Esophagus (tissue), 2 donors: ENCODE results near the gene UGT2B15. TPM values are rescaled to one million over a fixed set of nuclear protein-coding genes. Genes with fewer than 3 reads are reported as not detected.
"Not testable (repeated sequence)": the region's sequence is repeated elsewhere in the genome, so short reads cannot be mapped to it uniquely, and the experiment has no call there.

ENCODE experiments used
- H3K27ac ChIP-seq, 2 donors: one replicate each; pipeline ENCODE4 v1.5.1; 2013; ENCODE audit warnings: low read depth in 2 of 2, mild to moderate bottlenecking in 2 of 2, inconsistent platforms in 1 of 2, low read length in 1 of 2, moderate library complexity in 1 of 2
- H3K27me3 ChIP-seq, 2 donors: one replicate each; pipeline ENCODE4 v1.6.1; 2013; ENCODE audit warnings: low read length in 2 of 2, control low read depth in 1 of 2, mild to moderate bottlenecking in 1 of 2; ENCODE audit not compliant: insufficient read depth in 2 of 2, control insufficient read depth in 1 of 2
- H3K36me3 ChIP-seq, 2 donors: one replicate each; pipeline ENCODE4 v1.6.1; 2013; ENCODE audit warnings: low read length in 1 of 2; ENCODE audit not compliant: control insufficient read depth in 2 of 2, insufficient read depth in 2 of 2
- H3K4me1 ChIP-seq, 2 donors: one replicate each; pipeline ENCODE4 v1.6.1; 2013; ENCODE audit warnings: low read length in 1 of 2; ENCODE audit not compliant: control insufficient read depth in 2 of 2, insufficient read depth in 2 of 2
- H3K4me3 ChIP-seq, 2 donors: one replicate each; pipeline ENCODE4 v1.5.1; 2013; ENCODE audit warnings: low read length in 2 of 2, mild to moderate bottlenecking in 2 of 2, low read depth in 1 of 2, moderate library complexity in 1 of 2
- H3K9me3 ChIP-seq, 2 donors: one replicate each; pipeline ENCODE4 v1.6.1; 2013; ENCODE audit warnings: mild to moderate bottlenecking in 2 of 2, low read depth in 1 of 2, low read length in 1 of 2, moderate library complexity in 1 of 2; ENCODE audit not compliant: control insufficient read depth in 2 of 2, insufficient read depth in 1 of 2
- WGBS, 2 donors: extraction: QIAGEN DNeasy Blood & Tissue Kit; methylation state at CpG; one replicate each; pipeline ENCODE4 v1.1.7; 2013; 5-methylcytosine and 5-hydroxymethylcytosine counted together
- polyA plus RNA-seq, 2 donors: library from polyadenylated mRNA; stranded (reverse); fragments of 200-250 nt; gene quantifications; one replicate each; pipeline ENCODE4 v1.2.3, GENCODE V29; 2013
- donor health status: healthy with polysubstance abuse.
- donor health status: Bipolar disorder and iron deficiency.

Gene UGT2B15
- under 1 TPM in 1 of 2 donors, not detected in 1; 0.06 TPM for polyA plus RNA-seq

DNA sequence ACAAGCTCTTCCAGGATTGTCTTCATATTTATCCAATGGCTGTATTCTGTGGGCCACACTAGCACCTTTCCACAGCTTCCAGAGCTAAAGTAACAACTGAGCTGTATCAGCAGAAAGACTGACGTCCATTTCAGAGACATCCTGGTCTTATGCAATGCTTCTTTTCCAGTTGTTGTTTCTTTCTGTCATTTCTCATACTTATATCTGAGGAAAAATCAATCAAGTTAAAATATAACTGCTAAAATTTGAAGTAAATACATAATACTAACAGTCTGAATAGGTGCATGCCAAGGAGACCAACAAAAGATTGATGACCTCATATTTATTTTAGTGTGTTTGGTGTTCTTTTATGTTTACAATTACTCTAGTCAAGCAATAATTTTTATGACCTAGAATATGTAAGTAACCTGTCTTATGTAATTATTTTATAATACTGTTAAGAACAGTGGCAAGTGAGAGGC, at the start of gene UGT2B15:
TSS of gene UGT2B15 (minus strand) at position 174 of the 461 bp plus-strand sequence. CDS start at position 140, 34 bp downstream.
- H3K4me1 ChIP-seq = not testable (repeated sequence)

GRCh38 chr4:68719075-68719473, 48.6 kb upstream of the UGT2B15 start:
- Histone ChIP-seq H3K4me3 (no peak overlapping the region), H3K4me1 (no peaks in the 10 kb centered on the region), H3K27ac (no peak overlapping the region), H3K27me3 (no peaks in the 10 kb centered on the region), H3K9me3 (no peaks in the 10 kb centered on the region), H3K36me3 (no peaks in the 10 kb centered on the region)
- 81 to 91% methylated on average over 2 of the region's 2 CpGs for WGBS, 2 donors

More for the DNA sequence above, at the start of gene UGT2B15:
- not testable (repeated sequence) for H3K27ac ChIP-seq, H3K9me3 ChIP-seq, H3K27me3 ChIP-seq, H3K4me3 ChIP-seq, H3K36me3 ChIP-seq
- WGBS, 2 donors = 49 to 56% methylated on average over 1 of the region's 1 CpG

DNA sequence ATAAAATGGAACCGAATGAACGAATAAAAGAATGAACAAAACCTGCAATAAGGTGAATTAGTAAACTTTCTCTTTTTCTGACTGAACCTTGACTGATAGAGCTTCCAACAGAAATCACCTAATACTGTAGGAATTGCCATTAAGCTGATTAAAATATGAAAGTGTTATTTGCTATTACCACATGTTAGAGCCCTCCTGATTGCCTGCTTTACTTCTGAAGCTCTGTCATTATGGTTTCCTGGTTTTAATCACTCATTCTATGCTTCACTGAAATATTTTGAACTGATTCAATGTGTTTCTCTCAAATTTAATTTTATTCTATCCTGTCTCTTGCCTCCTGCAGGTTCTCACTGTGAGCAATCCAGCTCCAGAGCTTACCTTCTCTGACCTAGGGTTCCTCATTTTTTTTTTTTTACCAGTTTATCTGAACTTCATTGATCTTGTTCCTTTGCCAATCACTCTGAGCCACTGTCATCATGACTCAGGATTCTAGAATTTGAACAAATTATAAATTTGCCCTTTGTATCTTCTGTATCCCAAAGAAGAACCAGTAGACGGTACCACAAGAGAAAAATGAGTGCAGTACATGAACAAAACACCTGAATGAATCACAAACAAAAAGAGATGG, 48.1 kb upstream of the UGT2B15 start:
- Histone ChIP-seq H3K27ac (no peak overlapping the region), H3K36me3 (no peaks in the 10 kb centered on the region), H3K4me1 (no peaks in the 10 kb centered on the region), H3K27me3 (no peaks in the 10 kb centered on the region), H3K4me3 (no peak overlapping the region), H3K9me3 (no peaks in the 10 kb centered on the region)
- WGBS, 2 donors = 86 to 91% methylated on average over 3 of the region's 3 CpGs

GRCh38 chr4:68717999-68718398, 47.5 kb upstream of the UGT2B15 start:
- no peaks in the 10 kb centered on the region for H3K36me3 ChIP-seq
- WGBS, 2 donors = 79 to 80% methylated on average over 1 of the region's 1 CpG
- H3K4me1 ChIP-seq = no peaks in the 10 kb centered on the region
- H3K27ac ChIP-seq = no peak overlapping the region
- no peaks in the 10 kb centered on the region for H3K9me3 ChIP-seq
- H3K4me3 ChIP-seq = no peak overlapping the region
- no peaks in the 10 kb centered on the region for H3K27me3 ChIP-seq

DNA sequence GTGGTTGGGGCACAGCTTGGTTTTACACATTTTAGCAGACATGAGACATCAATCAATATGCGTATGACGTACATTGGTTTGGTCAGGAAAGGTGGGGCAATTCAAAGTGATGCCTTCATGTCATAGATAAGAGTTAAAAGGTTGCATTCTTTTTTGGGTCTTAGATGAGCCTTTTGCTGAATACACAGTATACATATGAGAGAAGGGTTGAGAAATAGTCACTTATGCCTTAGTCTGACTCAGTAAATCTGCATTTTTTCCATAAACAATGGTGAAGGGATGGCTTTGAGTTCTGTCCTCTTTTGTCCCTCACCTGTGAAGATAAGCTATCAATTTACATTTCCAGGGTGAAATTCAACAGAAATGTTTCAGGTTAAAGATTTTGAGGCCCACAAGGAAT, 43.9 kb upstream of the UGT2B15 start:
- H3K27me3 ChIP-seq = no peaks in the 10 kb centered on the region
- WGBS, 2 donors = 67 to 90% methylated on average over 2 of the region's 2 CpGs
- H3K4me1 ChIP-seq = no peaks in the 10 kb centered on the region
- no peaks in the 10 kb centered on the region for H3K36me3 ChIP-seq
- H3K4me3 ChIP-seq = no peak overlapping the region
- H3K27ac ChIP-seq = no peak overlapping the region
- H3K9me3 ChIP-seq = no peaks in the 10 kb centered on the region

DNA sequence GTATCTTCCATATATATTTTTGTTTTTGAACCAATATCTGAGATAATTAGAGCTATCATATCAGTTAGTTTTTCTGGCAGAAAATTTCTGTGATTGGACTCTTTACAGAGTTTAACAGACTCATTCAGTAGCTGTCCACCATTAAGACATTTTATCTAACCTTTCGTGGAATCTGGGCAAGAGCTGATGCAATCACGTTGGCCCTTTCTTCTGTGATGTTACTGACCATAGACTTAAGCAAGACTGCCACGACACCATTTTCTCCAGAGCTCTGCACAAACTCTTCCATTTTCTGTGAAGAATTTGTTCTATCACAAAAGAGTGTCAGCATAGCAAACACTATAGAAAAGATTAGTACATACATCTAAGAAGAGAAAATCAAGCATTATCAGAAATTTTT, 41.8 kb upstream of the UGT2B15 start:
- no peaks in the 10 kb centered on the region for H3K36me3 ChIP-seq
- no peaks in the 10 kb centered on the region for H3K4me1 ChIP-seq
- WGBS, 2 donors = 80 to 92% methylated on average over 3 of the region's 3 CpGs
- no peaks in the 10 kb centered on the region for H3K27me3 ChIP-seq
- no peaks in the 10 kb centered on the region for H3K9me3 ChIP-seq
- no peak overlapping the region for H3K27ac ChIP-seq
- no peak overlapping the region for H3K4me3 ChIP-seq

DNA sequence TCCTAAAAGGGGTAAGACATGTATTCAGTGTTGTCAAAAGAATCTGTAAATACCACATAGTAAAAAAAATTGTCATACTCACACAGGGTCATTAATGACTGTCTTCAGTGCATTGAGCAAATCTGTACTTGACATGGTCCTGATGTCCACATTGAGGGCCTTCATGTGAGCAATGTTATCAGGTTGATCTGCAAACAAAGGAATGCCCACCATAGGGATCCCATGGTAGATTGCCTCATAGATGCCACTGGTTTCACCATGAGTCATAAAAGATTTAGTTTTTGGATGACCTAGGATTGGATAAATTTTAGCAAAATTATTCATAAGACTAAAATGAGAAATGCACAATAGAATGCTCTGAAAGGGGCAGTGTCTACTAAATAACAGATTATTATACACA, 38.1 kb upstream of the UGT2B15 start:
- no peaks in the 10 kb centered on the region for H3K36me3 ChIP-seq
- H3K27ac ChIP-seq = no peak overlapping the region
- no peaks in the 10 kb centered on the region for H3K9me3 ChIP-seq
- H3K27me3 ChIP-seq = no peaks in the 10 kb centered on the region
- no peak overlapping the region for H3K4me3 ChIP-seq
- no peaks in the 10 kb centered on the region for H3K4me1 ChIP-seq

GRCh38 chr4:68703168-68703567, 32.7 kb upstream of the UGT2B15 start:
- not testable (repeated sequence) for H3K36me3 ChIP-seq, H3K4me1 ChIP-seq, H3K27me3 ChIP-seq, H3K4me3 ChIP-seq, H3K9me3 ChIP-seq, H3K27ac ChIP-seq
- 80 to 96% methylated on average over 2 of the region's 2 CpGs for WGBS, 2 donors

GRCh38 chr4:68700152-68700551, 29.7 kb upstream of the UGT2B15 start:
- 70 to 81% methylated on average over 3 of the region's 3 CpGs for WGBS, 2 donors
- H3K27ac ChIP-seq = no peak overlapping the region
- no peaks in the 10 kb centered on the region for H3K9me3 ChIP-seq
- H3K4me1 ChIP-seq = no peaks in the 10 kb centered on the region
- H3K27me3 ChIP-seq = no peaks in the 10 kb centered on the region
- H3K4me3 ChIP-seq = no peak overlapping the region
- no peaks in the 10 kb centered on the region for H3K36me3 ChIP-seq

DNA sequence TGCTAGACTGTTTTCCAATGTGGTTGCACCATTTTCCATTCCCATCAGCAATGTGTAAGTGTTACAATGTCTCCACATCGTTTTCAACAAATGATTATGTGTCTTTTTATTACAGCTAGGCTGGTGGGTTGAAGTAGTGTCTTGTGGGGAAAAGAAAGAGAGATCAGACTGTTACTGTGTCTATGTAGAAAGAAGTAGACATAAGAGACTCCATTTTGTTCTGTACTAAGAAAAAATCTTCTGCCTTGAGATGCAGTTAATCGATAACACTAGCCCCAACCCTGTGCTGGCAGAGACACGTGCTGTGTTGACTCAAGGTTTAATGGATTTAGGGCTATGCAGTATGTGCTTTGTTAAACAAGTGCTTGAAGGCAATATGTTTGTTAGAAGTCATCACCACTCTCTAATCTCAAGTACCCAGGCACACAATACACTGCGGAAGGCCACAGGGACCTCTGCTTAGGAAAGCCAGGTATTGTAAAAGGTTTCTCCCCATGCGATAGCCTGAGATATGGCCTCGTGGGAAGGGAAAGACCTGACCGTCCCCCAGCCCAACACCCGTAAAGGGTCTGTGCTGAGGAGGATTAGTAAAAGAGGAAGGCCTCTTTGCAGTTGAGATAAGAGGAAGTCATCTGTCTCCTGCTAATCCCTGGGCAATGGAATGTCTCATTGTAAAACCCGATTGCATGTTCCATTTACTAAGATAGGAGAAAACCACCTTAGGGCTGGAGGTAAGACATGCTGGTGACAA, 23.0 kb upstream of the UGT2B15 start:
- H3K9me3 ChIP-seq = no peaks in the 10 kb centered on the region
- H3K4me3 ChIP-seq = no peak overlapping the region
- no peaks in the 10 kb centered on the region for H3K4me1 ChIP-seq
- no peaks in the 10 kb centered on the region for H3K27me3 ChIP-seq
- 65 to 72% methylated on average over 9 of the region's 9 CpGs for WGBS, 2 donors
- H3K36me3 ChIP-seq = no peaks in the 10 kb centered on the region
- H3K27ac ChIP-seq = no peak overlapping the region
